Neuronal stem cell (in vitro differentiated cells): Measurements from ENCODE around the gene WDSUB1.

Source experiments
- DNase-seq: peaks from one replicate; pipeline ENCODE4 v3.0.0-alpha.2; 2013; ENCODE audit warnings: low spot score
- H2AFZ ChIP-seq: one replicate; pipeline ENCODE4 v1.6.1; 2013; ENCODE audit warnings: mild to moderate bottlenecking, low read length, inconsistent platforms
- H2AK5ac ChIP-seq: 2 replicates; pipeline ENCODE4 v1.6.1; 2013; ENCODE audit warnings: low read depth, mild to moderate bottlenecking, inconsistent platforms, low read length, moderate library complexity, mixed read lengths
- H2BK120ac ChIP-seq: 2 replicates; pipeline ENCODE4 v1.6.1; 2013; ENCODE audit warnings: low read depth, mild to moderate bottlenecking, inconsistent platforms, low read length, moderate library complexity, mixed read lengths
- H2BK12ac ChIP-seq: one replicate; pipeline ENCODE4 v1.6.1; 2013; ENCODE audit warnings: low read length, inconsistent platforms
- H2BK15ac ChIP-seq: 2 replicates; pipeline ENCODE4 v1.6.1; 2013; ENCODE audit warnings: mild to moderate bottlenecking, low read length, inconsistent platforms, mixed read lengths
- H2BK5ac ChIP-seq: one replicate; pipeline ENCODE4 v1.6.1; 2013; ENCODE audit warnings: inconsistent platforms, mild to moderate bottlenecking, low read length, moderate library complexity
- H3K14ac ChIP-seq: one replicate; pipeline ENCODE4 v1.6.1; 2013; ENCODE audit warnings: low read length, inconsistent platforms
- H3K18ac ChIP-seq: 2 replicates; pipeline ENCODE4 v1.6.1; 2013; ENCODE audit warnings: low read length, inconsistent platforms
- H3K23ac ChIP-seq: 2 replicates; pipeline ENCODE4 v1.6.1; 2013; ENCODE audit warnings: low read depth, mild to moderate bottlenecking, mixed read lengths, low read length, inconsistent platforms; ENCODE audit not compliant: poor library complexity
- H3K27ac ChIP-seq: replicated peaks from 3 replicates; pipeline ENCODE4 v1.5.1; 2013; ENCODE audit warnings: low read length, inconsistent platforms
- H3K27me3 ChIP-seq, 3 experiments: 2 replicates each; pipeline ENCODE4 v1.6.1; 2013; ENCODE audit warnings: low read length in 3 of 3, mild to moderate bottlenecking in 2 of 3, inconsistent platforms in 1 of 3, low read depth in 1 of 3, mixed read lengths in 1 of 3, moderate library complexity in 1 of 3; ENCODE audit not compliant: control insufficient read depth in 3 of 3, insufficient read depth in 3 of 3
- H3K36me3 ChIP-seq, 2 donors: replicated peaks in 1 of 2; 2 replicates each; pipeline ENCODE4 v1.6.1; 2013; ENCODE audit warnings: low read length in 2 of 2; ENCODE audit not compliant: control insufficient read depth in 2 of 2, insufficient read depth in 2 of 2
- H3K4ac ChIP-seq: 2 replicates; pipeline ENCODE4 v1.6.1; 2013; ENCODE audit warnings: inconsistent platforms, mild to moderate bottlenecking, low read length, moderate library complexity
- H3K4me1 ChIP-seq, 2 donors: 1 replicate in 1 of 2; 2 replicates in 1 of 2; pipeline ENCODE4 v1.6.1; 2013; ENCODE audit warnings: low read length in 2 of 2, low read depth in 1 of 2; ENCODE audit not compliant: control insufficient read depth in 2 of 2, insufficient read depth in 1 of 2
- H3K4me2 ChIP-seq: one replicate; pipeline ENCODE4 v1.6.1; 2013; ENCODE audit warnings: mild to moderate bottlenecking, low read length, inconsistent platforms; ENCODE audit not compliant: insufficient read depth, poor library complexity, severe bottlenecking
- H3K4me3 ChIP-seq, 2 donors: 2 replicates each; pipeline ENCODE4 v1.5.1; 2013; ENCODE audit warnings: low read length in 2 of 2, mild to moderate bottlenecking in 2 of 2, inconsistent platforms in 1 of 2, moderate library complexity in 1 of 2
- H3K79me1 ChIP-seq: one replicate; pipeline ENCODE4 v1.6.1; 2013; ENCODE audit warnings: low read depth, mild to moderate bottlenecking, inconsistent platforms, low read length, moderate library complexity
- H3K9ac ChIP-seq: one replicate; pipeline ENCODE4 v1.6.1; 2013; ENCODE audit warnings: mild to moderate bottlenecking, low read depth, low read length, inconsistent platforms; ENCODE audit not compliant: poor library complexity
- H3K9me3 ChIP-seq, 2 donors: replicated peaks in 1 of 2; 2 replicates each; pipeline versions ENCODE3 to v1.6.1; 2013; ENCODE audit warnings: low read length in 2 of 2, mild to moderate bottlenecking in 2 of 2, inconsistent platforms in 1 of 2, low read depth in 1 of 2, mixed read lengths in 1 of 2, moderate library complexity in 1 of 2; ENCODE audit not compliant: control insufficient read depth in 2 of 2, insufficient read depth in 1 of 2
- H4K8ac ChIP-seq: one replicate; pipeline ENCODE4 v1.6.1; 2013; ENCODE audit warnings: low read depth, mild to moderate bottlenecking, inconsistent platforms, low read length, moderate library complexity
- H4K91ac ChIP-seq: one replicate; pipeline ENCODE4 v1.6.1; 2013; ENCODE audit warnings: low read length, low read depth, mild to moderate bottlenecking, inconsistent platforms; ENCODE audit not compliant: poor library complexity
- WGBS, 2 donors: extraction: QIAGEN DNeasy Blood & Tissue Kit; methylation state at CpG; one replicate each; pipeline ENCODE4 v1.1.7; 2013; ENCODE audit warnings: missing lambda C conversion rate in 2 of 2, mixed read lengths in 1 of 2; ENCODE audit not compliant: insufficient read length in 2 of 2, insufficient replicate concordance in 1 of 2; ENCODE audit errors: extremely low coverage in 2 of 2; 5-methylcytosine and 5-hydroxymethylcytosine counted together

The WDSUB1 gene

GRCh38 chr2:159317392-159318088, 31.0 kb upstream of the WDSUB1 start:
- H3K4ac ChIP-seq = no peak overlapping the region
- no peak overlapping the region for H3K4me2 ChIP-seq
- H2BK12ac ChIP-seq = no peak overlapping the region
- H3K4me3 ChIP-seq = no peak overlapping the region
- H2BK15ac ChIP-seq = no peak overlapping the region
- WGBS, 2 donors = no CpG with 5 or more reads among the region's 3 CpGs
- H3K27me3 ChIP-seq = no peaks in the 10 kb centered on the region
- no peak overlapping the region for H4K8ac ChIP-seq
- H3K27ac ChIP-seq = no peak overlapping the region
- no peak overlapping the region for H2AK5ac ChIP-seq
- peaks cover 0 to 2% of the 10 kb centered on the region in 2 donors for H3K9me3 ChIP-seq
- no peak overlapping the region for H3K9ac ChIP-seq
- no peaks in the 10 kb centered on the region for H3K4me1 ChIP-seq
- no peak overlapping the region for H3K23ac ChIP-seq
- no peak overlapping the region for H2BK5ac ChIP-seq
- no peak overlapping the region for H2AFZ ChIP-seq
- DNase-seq = no peak
- H3K14ac ChIP-seq = no peak overlapping the region
- no peaks in the 10 kb centered on the region for H3K79me1 ChIP-seq
- H2BK120ac ChIP-seq = no peak overlapping the region
- H3K18ac ChIP-seq = no peak overlapping the region
- H4K91ac ChIP-seq = no peak overlapping the region
- H3K36me3 ChIP-seq = peaks cover 9 to 75% of the 10 kb centered on the region in 2 donors

- no peak overlapping the region for H2BK15ac ChIP-seq
- H3K36me3 ChIP-seq = no peaks in the 10 kb centered on the region
- H3K9me3 ChIP-seq = peaks cover 0 to 6% of the 10 kb centered on the region in 2 donors
- no peak overlapping the region for H2BK12ac ChIP-seq
- DNase-seq = no peak
- H2BK120ac ChIP-seq = no peak overlapping the region
- no peak overlapping the region for H3K18ac ChIP-seq
- no peak overlapping the region for H3K14ac ChIP-seq
- H4K8ac ChIP-seq = no peak overlapping the region
- H2AK5ac ChIP-seq = no peak overlapping the region
- H2AFZ ChIP-seq = no peak overlapping the region
- H3K4me2 ChIP-seq = no peak overlapping the region
- no peak overlapping the region for H3K27ac ChIP-seq
- H2BK5ac ChIP-seq = no peak overlapping the region
- no peaks in the 10 kb centered on the region for H3K4me1 ChIP-seq
- no peak overlapping the region for H3K4ac ChIP-seq
- no peak overlapping the region for H4K91ac ChIP-seq
- H3K27me3 ChIP-seq = no peaks in the 10 kb centered on the region
- no peak overlapping the region for H3K23ac ChIP-seq
- no peak overlapping the region for H3K9ac ChIP-seq
- no peaks in the 10 kb centered on the region for H3K79me1 ChIP-seq
- no peak overlapping the region for H3K4me3 ChIP-seq
Observed at GRCh38 chr2:159307942-159308341, 21.4 kb upstream of the WDSUB1 start.

GRCh38 chr2:159300586-159300985, 14.1 kb upstream of the WDSUB1 start:
- no peak overlapping the region for H3K4me2 ChIP-seq
- no peak overlapping the region for H2BK15ac ChIP-seq
- no peak overlapping the region for H3K4me3 ChIP-seq
- no CpG with 5 or more reads among the region's 3 CpGs for WGBS, 2 donors
- no peak for DNase-seq
- no peak overlapping the region for H3K14ac ChIP-seq
- H2BK120ac ChIP-seq = no peak overlapping the region
- no peak overlapping the region for H2BK12ac ChIP-seq
- no peak overlapping the region for H4K91ac ChIP-seq
- H3K23ac ChIP-seq = no peak overlapping the region
- H3K79me1 ChIP-seq = no peaks in the 10 kb centered on the region
- H3K4me1 ChIP-seq = no peaks in the 10 kb centered on the region
- H3K27ac ChIP-seq = no peak overlapping the region
- H3K27me3 ChIP-seq = no peaks in the 10 kb centered on the region
- H3K4ac ChIP-seq = no peak overlapping the region
- H3K36me3 ChIP-seq = no peaks in the 10 kb centered on the region
- no peak overlapping the region for H4K8ac ChIP-seq
- H3K9ac ChIP-seq = no peak overlapping the region
- no peak overlapping the region for H2AFZ ChIP-seq
- H2BK5ac ChIP-seq = no peak overlapping the region
- peaks cover 3 to 11% of the 10 kb centered on the region in 2 donors for H3K9me3 ChIP-seq
- no peak overlapping the region for H3K18ac ChIP-seq
- H2AK5ac ChIP-seq = no peak overlapping the region

- Histone ChIP-seq H3K27me3 (no peaks in the 10 kb centered on the region), H2AFZ (no peak overlapping the region), H3K4me2 (no peak overlapping the region), H3K23ac (no peak overlapping the region), H3K9me3 (peaks cover 3 to 10% of the 10 kb centered on the region in 2 donors), H3K4me3 (no peak overlapping the region), H2BK12ac (no peak overlapping the region), H3K4me1 (no peaks in the 10 kb centered on the region), H2BK5ac (no peak overlapping the region), H3K18ac (no peak overlapping the region), H2BK120ac (no peak overlapping the region), H2AK5ac (no peak overlapping the region), H3K36me3 (no peaks in the 10 kb centered on the region), H3K4ac (no peak overlapping the region), H3K14ac (no peak overlapping the region), H2BK15ac (no peak overlapping the region), H3K27ac (no peak overlapping the region), H4K91ac (no peak overlapping the region), H4K8ac (no peak overlapping the region), H3K9ac (no peak overlapping the region), H3K79me1 (no peaks in the 10 kb centered on the region)
- DNase-seq = no peak
Observed at GRCh38 chr2:159298967-159299366, 12.5 kb upstream of the WDSUB1 start.
